Calu3 (cell line): ENCODE results near the gene NBEA. TPM values are rescaled to one million over a fixed set of nuclear protein-coding genes. Genes with fewer than 3 reads are reported as not detected.

Experiments
- BruUV-seq: library from RNA; stranded (reverse); fragments of 400-500 nt; replicated peaks from 2 replicates; lab custom pipeline; 2021; lab: Mats Ljungman, UMichigan
- CTCF ChIA-PET: fragments of 300-600 bp; sonication (Branson Sonifier 250); formaldehyde crosslinking; loops from one replicate; lab custom pipeline; 2022; ENCODE audit warnings: antibody characterized with exemption; lab: Charles Lee
- DNase-seq: peaks from one replicate; pipeline ENCODE4 v3.0.0; 2022
- H3K27ac Mint-ChIP-seq: one replicate; pipeline ENCODE4 v1.8.0; 2022; ENCODE audit warnings: mixed read lengths; ENCODE audit not compliant: unreplicated experiment
- H3K27me3 Mint-ChIP-seq: one replicate; pipeline ENCODE4 v1.8.0; 2022; ENCODE audit warnings: mixed read lengths; ENCODE audit not compliant: unreplicated experiment
- H3K36me3 Mint-ChIP-seq: one replicate; pipeline ENCODE4 v1.8.0; 2022; ENCODE audit warnings: mild to moderate bottlenecking, moderate library complexity, mixed read lengths; ENCODE audit not compliant: insufficient read depth, unreplicated experiment
- H3K4me1 Mint-ChIP-seq: one replicate; pipeline ENCODE4 v1.8.0; 2022; ENCODE audit warnings: mild to moderate bottlenecking, low read depth, mixed read lengths; ENCODE audit not compliant: unreplicated experiment
- H3K4me3 Mint-ChIP-seq: one replicate; pipeline ENCODE4 v1.8.0; 2022; ENCODE audit warnings: mild to moderate bottlenecking, low read depth, moderate library complexity, mixed read lengths; ENCODE audit not compliant: unreplicated experiment
- H3K9me3 Mint-ChIP-seq: one replicate; pipeline ENCODE4 v1.8.0; 2022; ENCODE audit warnings: low read depth, mixed read lengths; ENCODE audit not compliant: unreplicated experiment
- CTCF ChIP-seq: fragments of 200-600 bp; IDR thresholded peaks from one replicate; pipeline ENCODE4 v1.8.0; 2022; ENCODE audit warnings: antibody characterized with exemption; ENCODE audit not compliant: unreplicated experiment
- intact Hi-C: fragments of 100-400 bp; cut with micrococcal nuclease; formaldehyde crosslinking; loops from one replicate; pipeline ENCODE4 v1.10.0; 2022; ENCODE audit not compliant: unreplicated experiment
- total RNA-seq: library from RNA; stranded (reverse); gene quantifications from 2 replicates; pipeline ENCODE4 v1.2.3, GENCODE V29; 2022

The NBEA gene
- total RNA-seq, 1 experiment from 2014 or later: 18.0 TPM

DNA sequence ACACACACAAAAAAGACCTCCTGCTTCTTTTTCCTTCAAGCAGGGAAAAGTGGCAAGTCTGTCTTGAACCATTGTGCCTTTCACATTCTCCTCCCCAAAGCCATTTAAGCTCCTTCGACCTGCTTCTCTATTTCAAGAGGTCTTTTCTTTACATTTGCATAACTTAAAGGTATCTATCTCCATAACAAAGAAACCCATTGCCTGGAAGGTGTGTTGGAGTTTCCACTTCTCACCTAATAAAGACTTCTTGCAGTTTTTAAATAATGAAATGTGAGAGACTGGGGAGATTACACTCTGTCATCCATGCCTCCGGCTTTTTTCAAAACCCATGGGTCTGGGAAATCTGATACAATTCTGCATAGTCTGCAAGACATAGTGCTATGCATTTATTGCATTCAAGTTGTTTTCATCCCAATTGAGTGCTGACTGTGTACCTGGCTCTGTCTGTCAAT is 41.8 kb upstream of the NBEA start:
- H3K4me1 Mint-ChIP-seq: no peaks in the 10 kb centered on the region
- H3K27ac Mint-ChIP-seq: no peak overlapping the region
- no peaks in the 10 kb centered on the region for H3K9me3 Mint-ChIP-seq
- intact Hi-C loops: no loop called here
- H3K4me3 Mint-ChIP-seq: no peak overlapping the region
- BruUV-seq: no TSS peak
- H3K27me3 Mint-ChIP-seq: no peaks in the 10 kb centered on the region
- no peaks in the 10 kb centered on the region for H3K36me3 Mint-ChIP-seq
- TF ChIP-seq CTCF: no peak
- no peak for DNase-seq
- CTCF ChIA-PET: interaction anchor here (0.6 kb wide), 2 partner anchors 30 to 744 kb away, joined by 3 to 7 read pairs; no protein-coding TSS in a partner anchor

DNA sequence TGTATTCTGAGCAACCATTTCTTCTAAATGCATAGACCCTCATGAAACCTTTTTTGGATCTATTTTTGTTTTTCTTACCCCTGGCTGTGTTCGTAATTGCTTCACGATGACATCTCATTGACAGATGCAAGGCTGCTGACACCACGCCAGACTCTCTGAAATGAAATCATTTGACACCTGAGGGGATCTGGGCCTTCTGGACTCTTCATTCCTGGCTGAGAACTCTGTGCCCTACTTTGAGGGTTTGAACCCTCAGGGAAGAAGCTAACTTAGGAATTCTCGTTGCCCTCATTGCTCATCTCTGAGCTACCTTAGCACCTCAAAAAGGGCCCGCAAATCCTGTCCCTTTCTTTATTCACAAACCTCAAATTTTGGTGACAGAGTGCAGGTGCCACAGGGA is 40.5 kb upstream of the NBEA start:
- no peak overlapping the region for H3K4me3 Mint-ChIP-seq
- no peak overlapping the region for H3K27ac Mint-ChIP-seq
- BruUV-seq: no TSS peak

DNA sequence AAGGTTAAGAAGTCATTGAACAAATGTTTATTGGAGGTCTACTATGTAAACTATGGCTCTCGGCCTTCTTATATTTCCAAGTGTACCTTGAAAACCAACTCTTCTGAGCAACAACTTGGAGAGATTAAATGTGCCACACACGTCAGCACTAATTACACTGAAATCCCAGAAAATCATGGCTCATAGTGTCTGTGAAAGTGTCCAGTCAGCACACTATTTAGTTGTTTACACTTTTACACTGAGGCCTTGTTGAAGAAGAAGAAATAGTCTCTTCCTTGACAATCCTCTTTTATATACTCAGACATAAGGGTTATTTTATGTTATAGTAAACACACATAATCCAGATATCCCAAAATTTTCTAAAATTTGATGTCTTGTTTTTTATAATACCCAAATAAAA is 30.9 kb upstream of the NBEA start:
- H3K27ac Mint-ChIP-seq: no peak overlapping the region
- no peak for TF ChIP-seq CTCF
- DNase-seq: no peak
- no peaks in the 10 kb centered on the region for H3K4me1 Mint-ChIP-seq
- H3K9me3 Mint-ChIP-seq: peaks cover 3% of the 10 kb centered on the region
- BruUV-seq: no TSS peak
- no peaks in the 10 kb centered on the region for H3K27me3 Mint-ChIP-seq
- CTCF ChIA-PET: no interaction called here
- H3K4me3 Mint-ChIP-seq: no peak overlapping the region
- H3K36me3 Mint-ChIP-seq: no peaks in the 10 kb centered on the region
- intact Hi-C loops: no loop called here

More for the DNA sequence above, 40.5 kb upstream of the NBEA start:
- no peak for DNase-seq
- TF ChIP-seq CTCF: no peak
- CTCF ChIA-PET: no interaction called here
- no peaks in the 10 kb centered on the region for H3K36me3 Mint-ChIP-seq
- intact Hi-C loops: no loop called here
- H3K4me1 Mint-ChIP-seq: no peaks in the 10 kb centered on the region
- H3K27me3 Mint-ChIP-seq: no peaks in the 10 kb centered on the region
- H3K9me3 Mint-ChIP-seq: no peaks in the 10 kb centered on the region

DNA sequence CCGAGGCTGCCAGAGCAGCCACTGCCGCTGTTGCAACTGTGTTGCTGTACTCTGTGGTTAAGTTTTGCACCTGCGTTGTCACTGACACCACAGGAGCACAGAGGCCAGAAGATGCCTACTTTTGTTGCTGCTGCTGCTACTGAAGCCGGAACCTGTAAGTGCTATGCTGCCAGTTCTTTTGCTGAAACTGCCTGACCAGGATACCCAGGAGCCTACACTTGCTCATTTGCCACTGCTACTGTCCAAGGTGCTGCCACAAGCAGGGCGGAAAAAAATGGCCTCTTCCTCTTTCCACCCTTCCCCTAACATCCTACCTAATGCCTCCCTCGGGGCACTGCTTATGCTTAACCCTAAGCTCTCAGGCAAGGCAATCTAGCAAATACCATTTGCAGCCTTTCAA is 29.0 kb upstream of the NBEA start:
- intact Hi-C loops: no loop called here
- H3K27ac Mint-ChIP-seq: no peak overlapping the region
- H3K4me1 Mint-ChIP-seq: no peaks in the 10 kb centered on the region
- H3K9me3 Mint-ChIP-seq: peaks cover 3% of the 10 kb centered on the region
- no peak for DNase-seq
- H3K36me3 Mint-ChIP-seq: no peaks in the 10 kb centered on the region
- BruUV-seq: no TSS peak
- TF ChIP-seq CTCF: no peak
- CTCF ChIA-PET: no interaction called here
- no peak overlapping the region for H3K4me3 Mint-ChIP-seq
- no peaks in the 10 kb centered on the region for H3K27me3 Mint-ChIP-seq
